MM.1S (cell line): Measurements from ENCODE around the gene CABLES2.

Experiments
- DNase-seq: peaks from one replicate; pipeline ENCODE4 v3.0.0-alpha.2; 2015
- H2AFZ ChIP-seq: fragments of 300-600 bp; sonication (generic); 2 replicates; pipeline ENCODE4 v1.6.0; 2016; ENCODE audit warnings: antibody characterized with exemption, low read length
- H3F3A ChIP-seq: fragments of 300-600 bp; sonication (generic); 2 replicates; pipeline ENCODE4 v1.6.1; 2016; ENCODE audit warnings: mild to moderate bottlenecking, antibody characterized with exemption, low read length, moderate library complexity, mixed read lengths; ENCODE audit not compliant: insufficient read depth
- H3K27ac ChIP-seq: fragments of 300-600 bp; sonication (generic); 2 replicates; pipeline ENCODE4 v1.5.1; 2016; ENCODE audit warnings: mild to moderate bottlenecking, low read length
- H3K27me3 ChIP-seq: fragments of 300-600 bp; sonication (generic); replicated peaks from 2 replicates; pipeline ENCODE4 v1.6.0; 2016; ENCODE audit warnings: low read length; ENCODE audit not compliant: insufficient read depth
- H3K36me3 ChIP-seq: fragments of 300-600 bp; sonication (generic); replicated peaks from 2 replicates; pipeline ENCODE4 v1.6.1; 2016; ENCODE audit warnings: mild to moderate bottlenecking, low read length, mixed read lengths; ENCODE audit not compliant: insufficient read depth
- H3K4me1 ChIP-seq: fragments of 300-600 bp; sonication (generic); 2 replicates; pipeline ENCODE4 v1.6.1; 2016; ENCODE audit warnings: low read length, mixed read lengths
- H3K4me2 ChIP-seq: fragments of 300-600 bp; sonication (generic); 2 replicates; pipeline ENCODE4 v1.6.0; 2016; ENCODE audit warnings: low read depth, low read length
- H3K4me3 ChIP-seq: fragments of 300-600 bp; sonication (generic); 2 replicates; pipeline ENCODE4 v1.5.1; 2016; ENCODE audit warnings: low read length, mixed read lengths
- H3K79me2 ChIP-seq: fragments of 300-600 bp; sonication (generic); 2 replicates; pipeline ENCODE4 v1.6.1; 2016; ENCODE audit warnings: mixed run types, low read length, mixed read lengths
- H3K9ac ChIP-seq: fragments of 300-600 bp; sonication (generic); 2 replicates; pipeline ENCODE4 v1.6.1; 2016; ENCODE audit warnings: low read length, mixed read lengths
- H3K9me2 ChIP-seq: fragments of 300-600 bp; sonication (generic); replicated peaks from 2 replicates; pipeline ENCODE4 v1.6.1; 2016; ENCODE audit warnings: mild to moderate bottlenecking, low read length, mixed read lengths; ENCODE audit not compliant: insufficient read depth
- H3K9me3 ChIP-seq: fragments of 300-600 bp; sonication (generic); replicated peaks from 2 replicates; pipeline ENCODE4 v1.6.1; 2016; ENCODE audit warnings: mild to moderate bottlenecking, low read length, mixed read lengths; ENCODE audit not compliant: insufficient read depth
- H4K20me1 ChIP-seq: fragments of 300-600 bp; sonication (generic); 2 replicates; pipeline ENCODE4 v1.6.1; 2016; ENCODE audit warnings: mild to moderate bottlenecking, low read length, moderate library complexity, mixed read lengths; ENCODE audit not compliant: insufficient read depth
- EZH2 ChIP-seq: fragments of 300-600 bp; sonication (generic); optimal IDR thresholded peaks from 2 replicates; pipeline ENCODE3; 2017; ENCODE audit warnings: low read depth, mild to moderate bottlenecking, antibody characterized with exemption, low read length, mixed read lengths
- EZH2phosphoT487 ChIP-seq: fragments of 300-600 bp; sonication (generic); IDR thresholded peaks from 2 replicates; pipeline ENCODE4 v1.6.1; 2018; ENCODE audit warnings: antibody characterized with exemption, low read length
- TF ChIP-seq, protein P1 (sequence below): fragments of 300-600 bp; sonication (generic); IDR thresholded peaks from 2 replicates; pipeline ENCODE4 v1.5.1; 2016; ENCODE audit warnings: antibody characterized with exemption, low read length, mixed read lengths

The CABLES2 gene

DNA sequence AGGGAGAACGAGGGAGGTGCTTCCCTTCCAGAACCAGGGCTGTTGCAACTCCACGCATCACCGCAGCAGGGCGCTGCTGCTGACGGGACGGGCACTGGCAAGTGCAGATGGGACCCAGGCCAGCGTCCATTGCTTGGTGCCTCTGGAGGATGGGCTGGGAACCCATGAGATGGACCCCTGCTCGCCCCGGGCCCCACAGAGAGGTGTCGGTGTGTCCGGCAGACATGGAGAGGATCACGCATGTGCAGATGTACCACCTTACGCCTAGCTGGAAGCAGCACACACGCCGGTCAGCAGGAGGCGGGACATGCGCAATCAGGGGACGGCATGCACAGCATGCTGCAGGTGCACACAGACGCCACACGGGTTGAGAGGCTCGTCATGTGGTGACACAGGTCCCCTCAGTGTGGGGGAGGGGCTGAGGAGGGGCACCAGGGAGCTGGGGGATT is 5.7 kb downstream of the CABLES2 start:
- Histone ChIP-seq H3K9me3 (no peaks in the 10 kb centered on the region), H3K79me2 (peaks cover 25% of the 10 kb centered on the region), H3K9ac (no peak overlapping the region), H2AFZ (no peak overlapping the region), H3K36me3 (no peaks in the 10 kb centered on the region), H3K4me3 (no peak overlapping the region), H3K27me3 (no peaks in the 10 kb centered on the region), H3K4me2 (no peak overlapping the region), H4K20me1 (no peaks in the 10 kb centered on the region), H3K4me1 (no peaks in the 10 kb centered on the region), H3K9me2 (no peaks in the 10 kb centered on the region), H3F3A (no peaks in the 10 kb centered on the region), H3K27ac (no peak overlapping the region)
- TF ChIP-seq EZH2phosphoT487: no peak
- TF ChIP-seq EZH2: no peak
- TF ChIP-seq, protein P1, sequence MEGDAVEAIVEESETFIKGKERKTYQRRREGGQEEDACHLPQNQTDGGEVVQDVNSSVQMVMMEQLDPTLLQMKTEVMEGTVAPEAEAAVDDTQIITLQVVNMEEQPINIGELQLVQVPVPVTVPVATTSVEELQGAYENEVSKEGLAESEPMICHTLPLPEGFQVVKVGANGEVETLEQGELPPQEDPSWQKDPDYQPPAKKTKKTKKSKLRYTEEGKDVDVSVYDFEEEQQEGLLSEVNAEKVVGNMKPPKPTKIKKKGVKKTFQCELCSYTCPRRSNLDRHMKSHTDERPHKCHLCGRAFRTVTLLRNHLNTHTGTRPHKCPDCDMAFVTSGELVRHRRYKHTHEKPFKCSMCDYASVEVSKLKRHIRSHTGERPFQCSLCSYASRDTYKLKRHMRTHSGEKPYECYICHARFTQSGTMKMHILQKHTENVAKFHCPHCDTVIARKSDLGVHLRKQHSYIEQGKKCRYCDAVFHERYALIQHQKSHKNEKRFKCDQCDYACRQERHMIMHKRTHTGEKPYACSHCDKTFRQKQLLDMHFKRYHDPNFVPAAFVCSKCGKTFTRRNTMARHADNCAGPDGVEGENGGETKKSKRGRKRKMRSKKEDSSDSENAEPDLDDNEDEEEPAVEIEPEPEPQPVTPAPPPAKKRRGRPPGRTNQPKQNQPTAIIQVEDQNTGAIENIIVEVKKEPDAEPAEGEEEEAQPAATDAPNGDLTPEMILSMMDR: no peak
- DNase-seq: no peak

DNA sequence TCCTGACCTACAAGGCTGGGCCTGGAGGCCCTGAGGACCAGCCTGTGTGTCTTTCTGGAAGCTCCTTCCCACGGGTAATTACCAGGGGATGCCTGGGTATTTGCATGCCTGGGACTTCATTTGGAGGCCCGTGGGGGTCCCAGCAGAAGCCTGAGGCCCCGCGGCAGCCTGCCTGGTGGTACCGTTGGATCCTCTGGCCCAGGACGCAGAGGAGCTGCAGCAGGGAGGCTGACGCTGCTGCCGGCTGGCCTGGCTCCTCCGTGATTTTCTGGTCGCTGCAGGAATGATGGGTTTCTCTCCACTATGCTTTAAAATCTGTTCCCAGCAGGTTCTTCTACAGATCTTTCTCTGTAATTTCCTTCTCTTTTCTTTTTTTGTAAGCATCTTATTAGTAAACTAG is 6.5 kb downstream of the CABLES2 start:
- H3K79me2 ChIP-seq: peaks cover 17% of the 10 kb centered on the region
- H3K9ac ChIP-seq: no peak overlapping the region
- H3K4me2 ChIP-seq: no peak overlapping the region
- no peak for DNase-seq
- H3K27ac ChIP-seq: no peak overlapping the region
- H3K9me2 ChIP-seq: no peaks in the 10 kb centered on the region
- TF ChIP-seq EZH2phosphoT487: no peak
- TF ChIP-seq, protein P1: no peak
- no peak for TF ChIP-seq EZH2
- H3K4me1 ChIP-seq: no peaks in the 10 kb centered on the region
- no peaks in the 10 kb centered on the region for H4K20me1 ChIP-seq
- no peak overlapping the region for H2AFZ ChIP-seq
- H3K27me3 ChIP-seq: no peaks in the 10 kb centered on the region
- no peak overlapping the region for H3K4me3 ChIP-seq
- H3F3A ChIP-seq: no peaks in the 10 kb centered on the region
- no peaks in the 10 kb centered on the region for H3K9me3 ChIP-seq
- no peaks in the 10 kb centered on the region for H3K36me3 ChIP-seq

DNA sequence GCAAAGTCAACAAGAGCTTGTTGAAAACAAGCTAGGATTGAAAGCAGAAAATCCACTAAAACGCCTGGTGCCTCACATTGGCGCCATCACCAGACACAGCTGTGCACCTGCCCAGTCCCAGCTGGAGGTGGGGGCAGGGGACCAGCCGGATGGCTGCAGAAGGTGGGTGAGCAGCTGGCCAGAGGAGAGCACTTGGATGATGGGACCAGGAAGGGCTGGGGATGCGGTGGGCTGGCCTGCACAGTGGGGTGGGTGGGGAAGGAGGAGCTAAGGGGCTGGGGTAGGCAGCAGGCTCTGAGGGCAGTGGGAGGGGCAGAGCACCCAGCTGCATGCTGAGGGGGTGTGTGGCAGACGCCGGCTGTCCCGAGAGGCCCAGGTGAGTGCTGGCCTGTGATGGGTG is 7.1 kb downstream of the CABLES2 start:
- no peak overlapping the region for H3K4me3 ChIP-seq
- no peaks in the 10 kb centered on the region for H3K9me2 ChIP-seq
- no peak overlapping the region for H2AFZ ChIP-seq
- peaks cover 12% of the 10 kb centered on the region for H3K79me2 ChIP-seq
- no peaks in the 10 kb centered on the region for H3K9me3 ChIP-seq
- H3K27me3 ChIP-seq: no peaks in the 10 kb centered on the region
- H3K36me3 ChIP-seq: no peaks in the 10 kb centered on the region
- H3K27ac ChIP-seq: no peak overlapping the region
- H3K9ac ChIP-seq: no peak overlapping the region
- H4K20me1 ChIP-seq: no peaks in the 10 kb centered on the region
- H3F3A ChIP-seq: no peaks in the 10 kb centered on the region
- TF ChIP-seq EZH2: no peak
- TF ChIP-seq, protein P1: no peak
- TF ChIP-seq EZH2phosphoT487: no peak
- DNase-seq: no peak
- no peak overlapping the region for H3K4me2 ChIP-seq
- no peaks in the 10 kb centered on the region for H3K4me1 ChIP-seq
